ENCODE results near the gene APBB1IP.

APBB1IP gene

DNA sequence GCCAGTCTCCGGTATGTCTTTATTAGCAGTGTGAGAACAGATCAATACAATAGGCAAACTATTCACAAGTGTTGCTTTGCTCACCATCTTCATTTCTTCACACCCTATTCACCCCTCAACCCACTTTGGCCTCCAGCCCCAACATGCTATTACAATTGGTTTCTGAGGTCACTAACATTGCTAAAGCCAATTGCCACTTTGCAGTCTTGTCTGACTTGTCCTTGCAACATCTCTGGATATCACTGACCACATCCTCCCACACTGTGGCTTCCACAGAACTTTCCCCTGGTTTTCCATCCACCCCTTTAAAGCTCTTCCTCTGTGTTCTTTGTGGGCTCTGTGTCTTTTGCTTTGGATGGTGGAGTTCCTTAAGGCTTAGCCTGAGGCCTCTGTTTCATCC is 5.2 kb upstream of the APBB1IP start (continued):
- TF ChIP-seq, protein P1, sequence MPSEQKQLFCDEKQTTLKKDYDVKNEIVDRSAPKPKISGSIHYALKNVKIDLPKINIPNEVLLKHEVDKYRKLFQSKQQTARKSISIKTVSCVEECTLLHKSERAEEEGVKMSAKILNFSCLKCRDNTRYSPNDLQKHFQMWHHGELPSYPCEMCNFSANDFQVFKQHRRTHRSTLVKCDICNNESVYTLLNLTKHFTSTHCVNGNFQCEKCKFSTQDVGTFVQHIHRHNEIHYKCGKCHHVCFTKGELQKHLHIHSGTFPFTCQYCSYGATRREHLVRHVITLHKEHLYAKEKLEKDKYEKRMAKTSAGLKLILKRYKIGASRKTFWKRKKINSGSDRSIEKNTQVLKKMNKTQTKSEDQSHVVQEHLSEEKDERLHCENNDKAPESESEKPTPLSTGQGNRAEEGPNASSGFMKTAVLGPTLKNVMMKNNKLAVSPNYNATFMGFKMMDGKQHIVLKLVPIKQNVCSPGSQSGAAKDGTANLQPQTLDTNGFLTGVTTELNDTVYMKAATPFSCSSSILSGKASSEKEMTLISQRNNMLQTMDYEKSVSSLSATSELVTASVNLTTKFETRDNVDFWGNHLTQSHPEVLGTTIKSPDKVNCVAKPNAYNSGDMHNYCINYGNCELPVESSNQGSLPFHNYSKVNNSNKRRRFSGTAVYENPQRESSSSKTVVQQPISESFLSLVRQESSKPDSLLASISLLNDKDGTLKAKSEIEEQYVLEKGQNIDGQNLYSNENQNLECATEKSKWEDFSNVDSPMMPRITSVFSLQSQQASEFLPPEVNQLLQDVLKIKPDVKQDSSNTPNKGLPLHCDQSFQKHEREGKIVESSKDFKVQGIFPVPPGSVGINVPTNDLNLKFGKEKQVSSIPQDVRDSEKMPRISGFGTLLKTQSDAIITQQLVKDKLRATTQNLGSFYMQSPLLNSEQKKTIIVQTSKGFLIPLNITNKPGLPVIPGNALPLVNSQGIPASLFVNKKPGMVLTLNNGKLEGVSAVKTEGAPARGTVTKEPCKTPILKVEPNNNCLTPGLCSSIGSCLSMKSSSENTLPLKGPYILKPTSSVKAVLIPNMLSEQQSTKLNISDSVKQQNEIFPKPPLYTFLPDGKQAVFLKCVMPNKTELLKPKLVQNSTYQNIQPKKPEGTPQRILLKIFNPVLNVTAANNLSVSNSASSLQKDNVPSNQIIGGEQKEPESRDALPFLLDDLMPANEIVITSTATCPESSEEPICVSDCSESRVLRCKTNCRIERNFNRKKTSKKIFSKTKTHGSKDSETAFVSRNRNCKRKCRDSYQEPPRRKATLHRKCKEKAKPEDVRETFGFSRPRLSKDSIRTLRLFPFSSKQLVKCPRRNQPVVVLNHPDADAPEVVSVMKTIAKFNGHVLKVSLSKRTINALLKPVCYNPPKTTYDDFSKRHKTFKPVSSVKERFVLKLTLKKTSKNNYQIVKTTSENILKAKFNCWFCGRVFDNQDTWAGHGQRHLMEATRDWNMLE (tag by site-specific recombination; conservative IDR thresholded peaks at IDR 0.05; ENCODE audit: low read depth) = no peak
- no peak for TF ChIP-seq ZNF561 (tag by site-specific recombination; IDR thresholded peaks at IDR 0.05; ENCODE audit: borderline replicate concordance)
- no peak for TF ChIP-seq ZNF785 (tag by site-specific recombination; IDR thresholded peaks at IDR 0.05)
- TF ChIP-seq ZNF16 (tag by site-specific recombination; IDR thresholded peaks at IDR 0.05; ENCODE audit: low read depth) = no peak

DNA sequence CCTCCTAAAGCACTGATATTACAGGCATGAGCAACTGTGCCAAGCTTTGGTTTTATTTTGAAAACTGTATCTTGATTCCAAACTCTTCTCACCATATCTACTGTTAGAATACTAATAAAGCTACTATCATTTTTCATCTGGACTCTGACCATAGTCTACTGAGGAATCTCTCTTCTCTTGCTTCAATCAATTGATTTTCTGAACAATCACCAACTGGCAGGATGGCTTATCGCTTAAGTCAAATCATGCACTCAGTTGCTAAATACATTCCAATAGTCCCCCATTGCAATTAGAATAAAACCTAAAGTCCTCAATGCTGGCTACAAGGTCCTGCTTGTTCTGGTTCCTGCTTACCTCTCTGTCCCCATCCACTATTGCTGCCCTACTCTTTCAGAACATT is 2.3 kb upstream of the APBB1IP start:
- Histone ChIP-seq H3K27ac (ENCODE audit: extremely low read depth, low read depth, low read length) (no peak overlapping the region), H3K36me3 (ENCODE audit: control insufficient read depth in 2 of 2, insufficient read depth in 1 of 2, low read length in 2 of 2) (no peaks in the 10 kb centered on the region), H3K4me1 (ENCODE audit: control insufficient read depth, insufficient read depth, low read length) (no peaks in the 10 kb centered on the region), H3K9me3 (ENCODE audit: control insufficient read depth, insufficient read depth, low read depth, low read length) (no peaks in the 10 kb centered on the region), H3K4me3 (ENCODE audit: low read depth, low read length) (no peak overlapping the region)
- ChIA-PET CTCF (no interaction called here), POLR2A (no interaction called here)
- TF ChIP-seq ZNF121 (tag by site-specific recombination; IDR thresholded peaks at IDR 0.05) = no peak
- no peak for TF ChIP-seq ZNF510 (tag by site-specific recombination; IDR thresholded peaks at IDR 0.05; ENCODE audit: insufficient replicate concordance)
- TF ChIP-seq, protein P2, sequence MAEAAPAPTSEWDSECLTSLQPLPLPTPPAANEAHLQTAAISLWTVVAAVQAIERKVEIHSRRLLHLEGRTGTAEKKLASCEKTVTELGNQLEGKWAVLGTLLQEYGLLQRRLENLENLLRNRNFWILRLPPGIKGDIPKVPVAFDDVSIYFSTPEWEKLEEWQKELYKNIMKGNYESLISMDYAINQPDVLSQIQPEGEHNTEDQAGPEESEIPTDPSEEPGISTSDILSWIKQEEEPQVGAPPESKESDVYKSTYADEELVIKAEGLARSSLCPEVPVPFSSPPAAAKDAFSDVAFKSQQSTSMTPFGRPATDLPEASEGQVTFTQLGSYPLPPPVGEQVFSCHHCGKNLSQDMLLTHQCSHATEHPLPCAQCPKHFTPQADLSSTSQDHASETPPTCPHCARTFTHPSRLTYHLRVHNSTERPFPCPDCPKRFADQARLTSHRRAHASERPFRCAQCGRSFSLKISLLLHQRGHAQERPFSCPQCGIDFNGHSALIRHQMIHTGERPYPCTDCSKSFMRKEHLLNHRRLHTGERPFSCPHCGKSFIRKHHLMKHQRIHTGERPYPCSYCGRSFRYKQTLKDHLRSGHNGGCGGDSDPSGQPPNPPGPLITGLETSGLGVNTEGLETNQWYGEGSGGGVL (tag by site-specific recombination; IDR thresholded peaks at IDR 0.05) = no peak

DNA sequence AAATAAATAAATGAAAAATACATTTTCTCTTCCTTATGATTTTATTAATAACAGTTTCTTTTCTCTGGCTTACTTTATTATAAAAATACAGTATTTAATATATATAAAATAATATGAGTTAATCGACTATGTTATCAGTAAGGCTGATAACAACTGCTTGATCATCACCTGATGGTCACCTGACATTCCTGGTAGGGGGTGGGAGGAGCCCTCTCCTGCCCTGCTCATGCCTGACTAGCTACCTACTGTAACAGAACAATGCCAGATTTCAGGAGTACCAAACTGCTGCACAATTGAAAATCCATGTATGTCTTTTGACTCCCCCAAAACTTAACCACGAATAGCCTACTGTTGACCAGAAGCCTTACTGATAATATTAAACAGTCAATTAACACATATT is 1.3 kb upstream of the APBB1IP start:
- H3K9me3 ChIP-seq (ENCODE audit: control insufficient read depth, insufficient read depth, low read depth, low read length) = no peaks in the 10 kb centered on the region

DNA sequence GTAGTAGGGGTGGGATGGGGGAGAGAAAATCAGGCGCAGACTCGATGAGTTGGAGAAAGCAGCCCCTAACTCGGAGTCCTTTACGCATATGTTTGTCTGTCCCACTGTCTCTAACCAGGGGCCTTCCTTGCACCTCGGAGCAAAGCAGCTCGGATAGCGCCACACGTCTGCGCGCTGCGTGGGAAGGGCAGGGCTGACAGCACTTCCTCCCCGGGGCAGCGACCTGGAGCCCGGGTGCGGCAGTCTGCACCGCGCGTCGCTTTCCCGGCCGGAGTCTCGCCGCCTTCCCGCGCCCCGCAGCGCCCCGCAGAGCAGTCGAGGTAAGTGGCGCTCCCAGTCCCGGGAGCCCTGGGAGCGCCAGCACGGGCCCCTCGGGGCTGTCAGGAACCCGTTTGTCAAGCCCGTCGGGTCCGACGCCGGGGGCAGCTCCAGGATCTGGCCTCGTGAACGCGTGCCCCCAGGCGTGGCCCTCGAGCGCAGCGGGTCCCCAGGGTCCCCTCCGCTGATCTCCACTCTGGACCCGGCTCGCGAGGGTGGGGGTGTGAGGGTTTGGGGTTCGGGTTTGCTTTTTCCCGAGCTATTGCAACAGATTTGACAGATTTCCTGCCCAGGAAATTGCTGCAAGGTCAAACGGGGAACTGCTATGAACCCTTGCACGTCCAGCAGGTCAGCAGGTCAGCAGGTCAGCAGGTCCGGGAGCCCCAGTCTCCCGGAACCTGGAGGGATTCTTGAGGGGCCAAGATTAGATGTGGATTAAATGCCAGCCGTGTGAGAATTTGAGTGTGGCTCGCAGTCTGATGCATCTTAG is 597 bp downstream of the APBB1IP start:
- ChIA-PET POLR2A (no interaction called here), CTCF (no interaction called here)
- Histone ChIP-seq H3K9me3 (ENCODE audit: control insufficient read depth, insufficient read depth, low read depth, low read length) (no peaks in the 10 kb centered on the region), H3K36me3 (ENCODE audit: control insufficient read depth in 2 of 2, insufficient read depth in 1 of 2, low read length in 2 of 2) (no peaks in the 10 kb centered on the region), H3K27ac (ENCODE audit: extremely low read depth, low read depth, low read length) (no peak overlapping the region), H3K4me3 (ENCODE audit: low read depth, low read length) (no peak overlapping the region), H3K4me1 (ENCODE audit: control insufficient read depth, insufficient read depth, low read length) (no peaks in the 10 kb centered on the region)
- TF ChIP-seq ZNF341 (tag by site-specific recombination; IDR thresholded peaks at IDR 0.05; ENCODE audit: low read depth) = no peak
- TF ChIP-seq ZNF433 (tag by site-specific recombination; IDR thresholded peaks at IDR 0.05; ENCODE audit: low read depth) = no peak
- no peak for TF ChIP-seq KLF8 (tag by site-specific recombination; IDR thresholded peaks at IDR 0.05)
- no peak for TF ChIP-seq ZNF623 (tag by site-specific recombination; IDR thresholded peaks at IDR 0.05)
- TF ChIP-seq, protein P3, sequence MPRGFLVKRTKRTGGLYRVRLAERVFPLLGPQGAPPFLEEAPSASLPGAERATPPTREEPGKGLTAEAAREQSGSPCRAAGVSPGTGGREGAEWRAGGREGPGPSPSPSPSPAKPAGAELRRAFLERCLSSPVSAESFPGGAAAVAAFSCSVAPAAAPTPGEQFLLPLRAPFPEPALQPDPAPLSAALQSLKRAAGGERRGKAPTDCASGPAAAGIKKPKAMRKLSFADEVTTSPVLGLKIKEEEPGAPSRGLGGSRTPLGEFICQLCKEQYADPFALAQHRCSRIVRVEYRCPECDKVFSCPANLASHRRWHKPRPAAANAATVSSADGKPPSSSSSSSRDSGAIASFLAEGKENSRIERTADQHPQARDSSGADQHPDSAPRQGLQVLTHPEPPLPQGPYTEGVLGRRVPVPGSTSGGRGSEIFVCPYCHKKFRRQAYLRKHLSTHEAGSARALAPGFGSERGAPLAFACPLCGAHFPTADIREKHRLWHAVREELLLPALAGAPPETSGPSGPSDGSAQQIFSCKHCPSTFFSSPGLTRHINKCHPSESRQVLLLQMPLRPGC (tag by site-specific recombination; IDR thresholded peaks at IDR 0.05) = no peak
- TF ChIP-seq ZNF214 (tag by site-specific recombination; IDR thresholded peaks at IDR 0.05; ENCODE audit: borderline replicate concordance) = no peak
- no peak for TF ChIP-seq ZNF600 (tag by site-specific recombination; IDR thresholded peaks at IDR 0.05)
- TF ChIP-seq RBAK (tag by site-specific recombination; IDR thresholded peaks at IDR 0.05) = no peak
- no peak for TF ChIP-seq PRDM1 (tag by site-specific recombination; IDR thresholded peaks at IDR 0.05)
- TF ChIP-seq ZNF114 (tag by site-specific recombination; IDR thresholded peaks at IDR 0.05) = no peak
- TF ChIP-seq IKZF3 (tag by site-specific recombination; IDR thresholded peaks at IDR 0.05) = no peak
- TF ChIP-seq, protein P4, sequence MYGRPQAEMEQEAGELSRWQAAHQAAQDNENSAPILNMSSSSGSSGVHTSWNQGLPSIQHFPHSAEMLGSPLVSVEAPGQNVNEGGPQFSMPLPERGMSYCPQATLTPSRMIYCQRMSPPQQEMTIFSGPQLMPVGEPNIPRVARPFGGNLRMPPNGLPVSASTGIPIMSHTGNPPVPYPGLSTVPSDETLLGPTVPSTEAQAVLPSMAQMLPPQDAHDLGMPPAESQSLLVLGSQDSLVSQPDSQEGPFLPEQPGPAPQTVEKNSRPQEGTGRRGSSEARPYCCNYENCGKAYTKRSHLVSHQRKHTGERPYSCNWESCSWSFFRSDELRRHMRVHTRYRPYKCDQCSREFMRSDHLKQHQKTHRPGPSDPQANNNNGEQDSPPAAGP (tag by site-specific recombination; IDR thresholded peaks at IDR 0.05) = no peak
- TF ChIP-seq ZNF248 (tag by site-specific recombination; IDR thresholded peaks at IDR 0.05) = no peak

More for the DNA sequence above, 1.3 kb upstream of the APBB1IP start:
- no peaks in the 10 kb centered on the region for H3K4me1 ChIP-seq (ENCODE audit: control insufficient read depth, insufficient read depth, low read length)
- H3K4me3 ChIP-seq (ENCODE audit: low read depth, low read length) = no peak overlapping the region
- H3K27ac ChIP-seq (ENCODE audit: extremely low read depth, low read depth, low read length) = no peak overlapping the region
- CTCF ChIA-PET = no interaction called here
- POLR2A ChIA-PET = no interaction called here
- no peak for TF ChIP-seq ZNF175 (tag by site-specific recombination; IDR thresholded peaks at IDR 0.05)
- no peak for TF ChIP-seq WT1 (tag by site-specific recombination; IDR thresholded peaks at IDR 0.05)
- H3K36me3 ChIP-seq (ENCODE audit: control insufficient read depth in 2 of 2, insufficient read depth in 1 of 2, low read length in 2 of 2) = no peaks in the 10 kb centered on the region

Measured in HEK293 (cell line).